RWPE1 (cell line): ENCODE data around the gene NABP2.

Experiments
- CTCF ChIA-PET: fragments of 350-600 bp; sonication (Branson Sonifier 250); formaldehyde crosslinking; extraction: SDS; loops from one replicate; lab custom pipeline; 2021; lab: Yijun Ruan, JAX
- POLR2A ChIA-PET: fragments of 400-600 bp; formaldehyde crosslinking; extraction: SDS; loops from one replicate; lab custom pipeline; 2020; ENCODE audit warnings: antibody characterized with exemption; ENCODE audit not compliant: low non-redundant PET; lab: Yijun Ruan, JAX
- DNase-seq: peaks from one replicate; pipeline ENCODE4 v3.0.0; 2012; ENCODE audit warnings: low spot score
- H3K27ac ChIP-seq: fragments of 450-650 bp; 2 replicates; pipeline ENCODE4 v1.5.1; 2017
- TF ChIP-seq, protein P1 (sequence below): fragments of 450-650 bp; conservative IDR thresholded peaks from 2 replicates; pipeline ENCODE4 v1.5.1; 2017; ENCODE audit warnings: low read depth, mild to moderate bottlenecking

The NABP2 gene

DNA sequence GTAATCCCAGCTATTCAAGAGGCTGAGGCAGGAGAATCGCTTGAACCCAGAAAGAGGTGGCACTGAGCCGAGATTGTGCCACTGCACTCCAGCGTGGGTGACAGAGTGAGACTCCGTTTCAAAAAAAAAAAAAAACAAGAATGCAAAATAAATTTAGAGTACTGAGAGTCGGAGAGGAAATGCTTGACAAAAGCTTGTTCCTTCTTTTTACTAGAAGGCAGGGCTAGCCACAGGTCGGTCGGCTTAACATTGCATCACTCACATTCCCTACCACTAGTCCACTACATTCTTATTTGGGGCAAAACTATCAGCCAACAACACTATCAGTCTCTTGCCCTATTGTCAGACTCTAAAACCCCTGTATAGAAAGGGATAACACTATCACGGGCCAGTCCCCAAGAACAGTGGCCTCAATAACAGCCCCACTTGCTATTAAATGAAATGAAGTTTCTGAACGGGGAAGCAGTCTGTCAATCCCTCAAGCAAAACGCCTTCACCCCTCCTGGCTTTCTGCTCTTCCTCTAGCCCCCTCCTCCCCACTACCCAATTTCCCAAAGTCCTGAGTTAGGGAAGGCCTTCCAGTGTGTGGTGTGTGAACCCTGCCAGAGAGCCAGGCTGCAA is 3.4 kb upstream of the NABP2 start:
- TF ChIP-seq, protein P1, sequence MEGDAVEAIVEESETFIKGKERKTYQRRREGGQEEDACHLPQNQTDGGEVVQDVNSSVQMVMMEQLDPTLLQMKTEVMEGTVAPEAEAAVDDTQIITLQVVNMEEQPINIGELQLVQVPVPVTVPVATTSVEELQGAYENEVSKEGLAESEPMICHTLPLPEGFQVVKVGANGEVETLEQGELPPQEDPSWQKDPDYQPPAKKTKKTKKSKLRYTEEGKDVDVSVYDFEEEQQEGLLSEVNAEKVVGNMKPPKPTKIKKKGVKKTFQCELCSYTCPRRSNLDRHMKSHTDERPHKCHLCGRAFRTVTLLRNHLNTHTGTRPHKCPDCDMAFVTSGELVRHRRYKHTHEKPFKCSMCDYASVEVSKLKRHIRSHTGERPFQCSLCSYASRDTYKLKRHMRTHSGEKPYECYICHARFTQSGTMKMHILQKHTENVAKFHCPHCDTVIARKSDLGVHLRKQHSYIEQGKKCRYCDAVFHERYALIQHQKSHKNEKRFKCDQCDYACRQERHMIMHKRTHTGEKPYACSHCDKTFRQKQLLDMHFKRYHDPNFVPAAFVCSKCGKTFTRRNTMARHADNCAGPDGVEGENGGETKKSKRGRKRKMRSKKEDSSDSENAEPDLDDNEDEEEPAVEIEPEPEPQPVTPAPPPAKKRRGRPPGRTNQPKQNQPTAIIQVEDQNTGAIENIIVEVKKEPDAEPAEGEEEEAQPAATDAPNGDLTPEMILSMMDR: no peak
- DNase-seq: no peak
- ChIA-PET CTCF (interaction anchor here (0.6 kb wide), 2 partner anchors 31 to 1911 kb away, joined by 3 read pairs; partner anchors contain the start of gene SMARCC2), POLR2A (interaction anchor here (0.6 to 1.6 kb wide), 3 partner anchors 19 to 55 kb away, joined by 4 to 7 read pairs (median 6); partner anchors contain the start of gene SMARCC2)
- H3K27ac ChIP-seq: peak overlapping the region; percentile 97

DNA sequence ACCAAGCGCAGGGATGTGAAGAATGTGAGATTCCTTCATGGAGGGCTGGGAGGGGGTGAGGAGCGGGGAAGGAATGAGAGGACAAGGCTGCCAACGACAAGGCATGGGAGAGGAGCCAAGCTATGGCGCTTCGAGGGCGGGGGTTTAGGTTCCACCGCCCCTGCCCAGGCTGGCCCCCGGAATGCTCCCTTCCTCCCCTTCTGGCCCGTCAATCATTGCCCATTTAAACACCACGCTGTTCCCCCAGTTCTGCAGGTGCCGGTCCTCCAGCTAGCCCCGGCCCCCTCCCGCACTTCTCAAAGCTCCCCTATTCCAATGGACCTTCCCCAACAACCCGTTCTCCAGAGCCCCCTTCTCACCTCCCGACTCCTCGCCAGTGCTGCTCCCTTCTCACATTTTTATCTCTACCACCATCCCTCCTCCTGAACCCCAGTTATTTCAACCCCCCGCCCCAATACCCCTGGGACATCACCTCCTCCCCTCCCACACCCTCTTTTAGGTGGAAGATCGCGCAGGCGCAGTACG is 2.8 kb upstream of the NABP2 start:
- CTCF ChIA-PET: interaction anchor here (0.5 to 1.8 kb wide), 5 partner anchors 14 to 1912 kb away, joined by 3 to 11 read pairs (median 5); partner anchors contain the start of gene SMARCC2
- peak overlapping the region; percentile 97 for H3K27ac ChIP-seq
- peak; percentile 77 for DNase-seq
- TF ChIP-seq, protein P1: no peak
- POLR2A ChIA-PET: interaction anchor here (0.5 to 1.6 kb wide), 6 partner anchors 16 to 54 kb away, joined by 3 to 7 read pairs (median 4); partner anchors contain the start of gene SMARCC2

DNA sequence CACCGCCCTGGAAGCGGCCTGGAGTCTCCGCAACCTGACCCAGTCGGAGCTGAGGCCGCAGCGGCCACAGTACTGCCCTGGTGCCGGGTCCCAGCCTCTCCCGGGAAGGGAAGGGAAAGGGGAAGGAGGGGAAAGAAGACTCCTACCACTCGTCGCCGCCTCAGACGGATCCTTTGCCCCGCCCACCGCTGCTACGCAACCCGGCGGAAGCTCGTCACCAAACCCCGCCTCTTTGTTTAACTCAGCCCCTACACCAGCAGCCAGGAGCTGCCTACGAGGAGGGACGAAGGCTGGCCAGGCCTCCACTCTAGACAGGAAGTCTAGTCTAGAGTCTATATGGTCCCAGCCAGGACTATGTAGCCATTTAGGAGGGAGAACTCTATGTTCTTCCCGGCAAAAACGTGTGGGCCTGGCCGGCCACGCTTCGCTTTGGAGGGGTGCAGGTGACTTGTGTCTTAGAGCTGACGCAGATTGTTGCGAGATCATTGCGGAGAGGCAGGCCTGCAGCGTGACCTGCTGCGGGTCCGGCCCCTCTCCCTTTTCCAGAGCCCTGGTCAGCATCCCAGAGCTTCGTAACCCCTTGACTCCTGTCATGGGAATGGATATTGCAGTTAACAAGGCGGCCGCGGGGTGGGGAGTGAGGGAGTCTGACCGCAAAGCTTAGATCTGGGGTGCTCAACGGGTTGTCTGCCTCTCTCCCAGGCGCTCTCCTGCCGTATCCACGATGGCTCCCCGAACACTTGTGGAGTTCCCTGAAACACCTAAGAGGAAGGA is 2.2 kb upstream of the NABP2 start, which contains the start of gene RNF41:
Gene RNF41 (minus strand): TSS at position 166 of the 774 bp plus-strand sequence. CDS start 7,875 bp downstream, outside the sequence.
- CTCF ChIA-PET: interaction anchor here (0.5 to 1.8 kb wide), 8 partner anchors 15 to 855 kb away, joined by 3 to 11 read pairs (median 3); partner anchors contain the start of genes SMARCC2 and SUOX
- peak; percentile 98 for DNase-seq
- TF ChIP-seq, protein P1: no peak

DNA sequence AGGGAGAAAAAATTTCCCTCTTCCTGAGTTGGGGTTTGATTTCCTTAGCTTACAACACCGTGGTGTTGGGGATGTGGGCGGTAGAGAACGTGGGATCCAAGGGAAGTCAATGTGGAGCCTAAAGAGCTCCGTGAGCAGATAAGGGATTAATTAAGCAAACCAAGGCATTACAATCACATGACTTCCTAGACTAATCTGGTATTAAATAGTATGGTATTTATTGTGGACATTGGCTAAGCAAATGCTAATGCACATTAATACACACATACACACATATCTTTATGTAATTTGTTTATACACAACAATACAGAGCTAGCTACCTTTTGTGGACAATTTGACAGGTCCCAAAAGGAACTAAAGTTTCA is 1.6 kb upstream of the NABP2 start:
- DNase-seq: no peak
- ChIA-PET CTCF (interaction anchor here (0.5 to 1.8 kb wide), 6 partner anchors 16 to 225 kb away, joined by 3 to 11 read pairs (median 4); partner anchors contain the start of genes SMARCC2 and SUOX), POLR2A (interaction anchor here (0.5 to 1.6 kb wide), 3 partner anchors 15 to 77 kb away, joined by 3 to 7 read pairs (median 3); no protein-coding TSS in a partner anchor)
- peak overlapping the region; percentile 97 for H3K27ac ChIP-seq
- TF ChIP-seq, protein P1: no peak

More for the DNA sequence above, 2.2 kb upstream of the NABP2 start, which contains the start of gene RNF41:
- H3K27ac ChIP-seq: peak within 1 kb of the TSS; percentile 97
- POLR2A ChIA-PET: interaction anchor here (0.5 to 1.6 kb wide), 6 partner anchors 16 to 77 kb away, joined by 3 to 7 read pairs (median 3); partner anchors contain the start of gene SMARCC2

DNA sequence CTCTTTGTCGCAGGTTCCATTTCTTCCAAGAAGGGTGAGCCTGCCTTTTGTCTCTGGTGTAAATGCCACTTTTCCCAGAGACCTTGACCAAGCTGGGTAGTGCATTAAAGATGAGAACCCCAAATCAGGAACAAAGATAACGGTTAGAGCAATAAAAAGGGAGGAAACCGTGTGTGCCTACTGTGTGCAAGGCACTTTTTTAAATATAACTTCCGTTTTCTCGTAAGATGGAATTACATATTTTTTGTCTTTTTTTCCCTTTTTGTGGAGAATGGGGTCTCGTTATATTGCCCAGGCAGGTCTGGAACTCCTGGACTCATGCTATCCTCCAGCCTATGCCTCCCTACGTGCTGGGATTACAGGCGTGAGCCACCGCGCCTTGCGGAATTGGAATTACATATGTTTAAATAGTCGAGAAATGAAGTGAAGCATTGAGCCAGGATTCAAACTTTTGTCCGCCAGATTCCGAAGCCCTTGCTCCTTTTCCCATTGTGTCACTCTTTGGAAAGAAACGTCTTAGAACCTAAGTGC is 506 bp upstream of the NABP2 start:
- DNase-seq: no peak
- H3K27ac ChIP-seq: peak overlapping the region; percentile 97
- ChIA-PET POLR2A (no interaction called here), CTCF (no interaction called here)
- TF ChIP-seq, protein P1: no peak

DNA sequence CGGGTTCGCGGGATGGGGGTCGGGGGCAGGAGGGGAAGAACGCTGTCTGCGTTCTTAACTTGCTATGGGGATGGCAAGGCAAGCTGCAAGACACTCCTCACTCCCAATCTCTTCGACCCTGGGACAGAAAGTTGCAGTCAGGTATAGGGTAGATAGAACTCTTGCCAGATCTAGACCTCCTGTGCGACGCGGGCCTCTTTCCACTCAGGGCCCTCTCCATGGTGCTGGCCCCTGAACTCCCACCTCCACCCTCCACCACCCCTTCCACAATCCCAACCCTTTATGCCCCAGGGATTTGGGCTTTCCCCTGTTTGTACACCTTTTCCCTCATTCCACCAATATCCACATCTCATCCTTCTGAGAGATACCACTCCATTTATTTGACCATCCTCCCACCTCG is 812 bp downstream of the NABP2 start:
- ChIA-PET POLR2A (no interaction called here), CTCF (interaction anchor here (1.3 kb wide), 1 partner anchor 105 kb away, joined by 3 read pairs; no protein-coding TSS in a partner anchor)
- peak overlapping the region; percentile 97 for H3K27ac ChIP-seq
- TF ChIP-seq, protein P1: no peak
- DNase-seq: no peak
